NCI-H2081 (cell line): ENCODE data around the gene NRXN2.

ENCODE experiments used
- DNase-seq, 2 experiments: peaks; one replicate each; lab custom pipeline; 2025; lab: John Stamatoyannopoulos, UW

The NRXN2 gene

DNA sequence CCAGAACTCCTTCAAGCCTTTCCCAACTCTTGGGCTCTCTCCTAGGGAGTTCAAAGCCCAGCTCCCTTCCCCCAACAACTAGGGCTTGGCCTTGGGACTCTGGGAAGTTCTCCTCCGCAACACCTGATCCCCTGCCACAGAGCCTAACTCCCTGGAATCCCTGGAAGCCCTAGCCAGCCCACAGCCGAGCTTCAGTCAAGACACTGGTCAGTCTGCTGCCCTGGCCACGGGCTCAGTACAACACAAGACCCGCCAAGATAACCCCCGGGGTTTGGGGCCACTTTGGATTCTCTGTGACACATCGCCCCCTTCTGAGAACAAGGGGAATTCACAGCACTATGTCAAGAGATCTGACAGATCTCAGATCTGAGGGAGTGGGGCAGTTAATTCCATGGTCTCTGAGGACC is 73.7 kb downstream of the NRXN2 start:
- no peak for DNase-seq

DNA sequence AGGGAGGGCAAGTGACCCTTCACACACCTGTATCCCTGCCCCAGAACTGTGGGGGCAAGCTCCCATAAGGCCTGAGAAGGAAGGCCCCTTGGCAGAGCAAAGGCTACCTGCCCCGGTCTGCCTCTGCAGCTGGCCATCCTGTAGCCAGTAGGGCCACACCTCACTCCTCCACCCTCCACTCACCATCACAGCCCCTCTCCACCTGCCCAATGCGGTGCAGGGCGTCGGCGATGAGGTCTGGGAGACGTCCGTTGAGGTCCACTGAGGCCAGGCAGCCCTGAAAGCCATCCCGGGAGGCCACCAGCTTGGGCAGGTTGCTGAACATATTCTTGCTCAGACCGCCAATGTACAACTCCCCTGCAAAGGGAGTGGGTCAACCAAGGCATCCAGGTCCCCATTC is 74.4 kb downstream of the NRXN2 start:
- DNase-seq: no peak

DNA sequence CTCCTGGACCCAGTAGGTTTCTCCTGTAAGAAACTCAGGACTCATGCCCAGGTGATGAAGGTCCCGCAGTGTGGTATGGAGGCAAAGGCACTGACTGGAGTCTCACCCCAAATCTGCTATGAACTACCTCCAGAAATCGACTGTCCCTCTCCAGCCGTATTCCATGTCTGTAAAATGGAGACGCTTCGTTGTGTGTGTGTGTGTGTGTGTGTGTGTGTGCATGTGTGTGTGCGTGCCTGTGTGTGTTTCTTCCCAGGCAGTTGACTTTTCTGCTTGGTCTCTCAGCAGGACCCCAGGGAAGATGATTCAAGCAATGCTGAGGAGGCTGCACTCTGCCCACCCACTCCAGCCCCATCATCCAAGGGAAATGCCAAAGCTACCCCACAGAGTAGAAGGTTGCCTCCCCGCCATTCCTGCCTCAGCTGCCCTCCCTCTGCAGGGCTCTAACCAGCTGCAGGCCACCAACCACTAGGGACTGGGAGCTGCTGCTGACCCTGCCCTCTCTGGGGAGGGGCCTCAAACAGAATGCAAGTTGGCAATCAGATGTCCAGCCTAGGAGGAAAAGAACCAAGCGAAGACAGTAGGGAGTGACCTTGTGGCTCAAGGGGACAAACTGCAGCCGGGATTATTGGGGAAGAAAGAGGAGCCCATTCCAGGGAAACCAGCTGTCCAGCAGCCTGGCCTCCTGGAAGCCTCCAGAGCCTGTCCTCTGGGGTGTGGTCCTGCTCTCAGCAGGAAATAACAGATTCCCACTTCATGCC is 75.8 kb downstream of the NRXN2 start:
- DNase-seq: no peak

DNA sequence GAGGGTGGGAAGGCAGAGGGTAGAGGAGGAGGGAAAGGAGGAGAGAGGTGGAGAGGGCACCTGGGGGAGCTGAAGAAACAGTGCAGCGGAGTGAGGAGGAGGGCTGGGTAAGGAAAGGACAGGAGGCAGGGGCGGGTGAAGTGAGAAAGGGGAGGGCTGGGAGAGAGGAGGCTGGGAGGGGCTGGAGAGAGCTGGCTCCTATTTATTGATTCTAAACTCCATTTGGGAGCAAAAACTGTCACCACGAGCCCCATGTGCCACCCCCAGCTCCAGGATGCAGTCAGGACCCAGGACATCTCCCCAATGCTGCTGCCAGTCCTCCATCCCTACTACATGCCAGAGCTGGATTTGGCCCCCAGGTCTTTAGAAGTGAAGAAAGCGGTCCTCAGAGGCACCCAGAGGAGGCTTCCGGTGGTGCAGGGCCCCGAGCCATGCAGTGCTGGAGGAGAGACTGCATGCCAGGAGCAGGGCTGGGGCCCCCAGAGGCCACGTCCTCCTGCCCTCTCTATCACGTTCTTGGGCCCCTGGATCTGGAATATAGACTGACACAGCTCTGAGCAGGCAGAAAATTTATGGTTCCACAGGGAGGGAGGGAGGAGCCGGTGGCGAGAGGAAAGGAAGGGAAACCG is 78.2 kb downstream of the NRXN2 start:
- no peak for DNase-seq

DNA sequence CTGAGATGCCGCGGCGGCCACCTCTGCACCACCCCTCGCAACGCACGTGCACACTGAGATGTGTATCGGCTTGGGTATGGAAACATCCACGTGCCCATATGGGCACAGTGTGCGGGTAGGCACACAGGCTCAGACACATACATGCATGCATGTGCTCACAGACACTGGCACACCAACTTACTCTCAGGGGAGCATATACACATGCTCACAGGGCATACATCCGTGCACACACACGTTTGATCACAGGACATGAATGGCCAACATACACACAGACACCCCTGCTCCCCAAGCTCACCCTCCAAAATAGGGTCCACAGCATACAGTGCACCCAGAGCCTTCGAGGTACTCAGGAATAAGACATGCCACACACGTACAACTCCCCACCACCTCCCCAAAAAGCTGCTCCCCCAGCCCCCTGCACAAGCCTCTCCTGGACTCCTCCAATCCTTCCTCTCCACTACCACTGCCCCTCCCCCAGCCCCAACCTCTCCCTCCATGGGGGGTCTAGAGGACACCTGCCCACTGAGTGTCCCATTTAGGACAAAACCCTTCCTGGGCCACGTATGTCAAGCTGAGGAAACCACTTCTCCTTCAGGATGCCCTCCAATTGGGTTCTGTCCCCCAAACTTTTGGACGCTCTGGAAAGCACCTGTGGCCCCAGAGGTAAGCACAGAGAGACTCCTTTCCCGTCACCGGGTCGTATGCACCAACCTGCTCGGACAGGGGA is 78.9 kb downstream of the NRXN2 start:
- DNase-seq: no peak

DNA sequence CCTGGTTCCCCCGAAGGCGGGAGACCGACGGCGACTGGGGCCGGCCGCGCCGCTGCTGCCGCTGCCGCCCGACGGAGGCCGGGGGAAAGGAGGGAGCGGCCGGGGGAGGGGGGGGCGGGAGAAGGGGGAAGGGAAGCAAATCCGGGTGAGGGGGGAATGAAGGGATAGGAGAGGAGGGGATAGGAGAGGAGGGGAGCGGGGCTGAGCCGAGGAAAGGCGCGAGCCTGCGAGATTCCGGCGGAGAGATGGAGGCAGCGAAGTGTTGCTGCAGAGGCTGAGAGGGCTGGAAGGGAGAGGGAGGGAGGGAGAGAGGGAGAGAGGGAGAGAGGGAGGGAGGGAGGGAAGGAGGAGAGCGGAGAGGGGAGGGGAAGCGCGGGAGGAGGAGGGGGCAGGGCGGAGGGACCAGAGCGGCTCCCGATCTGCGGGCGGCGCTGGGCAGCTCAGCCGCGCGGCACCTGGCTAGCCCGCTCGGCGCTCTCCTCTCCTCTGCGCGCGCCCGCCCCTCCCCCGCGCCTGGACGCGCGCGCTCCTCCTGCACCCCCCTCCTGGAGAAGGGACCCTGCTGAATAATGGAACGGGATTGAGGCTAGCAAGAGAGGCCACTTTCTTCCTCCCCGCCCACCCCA is 79.6 kb downstream of the NRXN2 start:
- no peak for DNase-seq

DNA sequence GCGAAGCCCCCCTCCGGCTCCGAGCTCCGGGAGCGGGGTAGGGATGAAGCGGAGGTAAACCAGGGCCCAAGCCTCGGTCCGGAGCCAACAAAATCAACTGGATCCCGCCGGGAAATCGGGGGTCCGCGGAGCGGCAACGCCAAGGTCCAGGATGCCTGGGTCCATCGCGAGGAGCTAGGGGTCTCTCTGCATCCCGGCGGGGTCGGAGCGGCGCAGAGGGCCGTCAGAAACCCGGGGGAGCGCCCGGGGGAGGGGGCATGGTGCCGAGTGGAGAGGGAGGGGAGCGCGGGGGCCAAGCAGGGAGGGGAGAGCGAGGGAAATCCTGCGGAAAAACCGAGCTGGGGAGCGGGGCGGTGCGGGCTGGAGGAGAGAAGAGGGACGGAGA is 80.1 kb downstream of the NRXN2 start:
- DNase-seq: no peak

DNA sequence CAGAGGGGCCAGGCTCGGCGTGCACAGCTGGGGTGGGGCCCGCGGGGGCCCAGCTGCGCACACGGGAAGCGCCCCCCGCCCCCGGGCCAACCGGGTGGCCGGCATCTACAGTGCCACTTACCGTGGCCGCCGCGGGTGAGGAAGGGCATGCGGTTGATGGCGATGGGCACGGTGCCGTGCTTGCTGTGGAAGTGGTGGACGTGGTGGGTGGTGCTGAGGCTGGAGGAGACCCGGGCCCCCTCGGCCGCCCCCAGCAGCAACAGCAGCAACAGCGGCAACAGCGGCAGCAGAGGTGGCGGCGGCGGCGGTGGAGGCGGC is 80.6 kb downstream of the NRXN2 start:
- no peak for DNase-seq

DNA sequence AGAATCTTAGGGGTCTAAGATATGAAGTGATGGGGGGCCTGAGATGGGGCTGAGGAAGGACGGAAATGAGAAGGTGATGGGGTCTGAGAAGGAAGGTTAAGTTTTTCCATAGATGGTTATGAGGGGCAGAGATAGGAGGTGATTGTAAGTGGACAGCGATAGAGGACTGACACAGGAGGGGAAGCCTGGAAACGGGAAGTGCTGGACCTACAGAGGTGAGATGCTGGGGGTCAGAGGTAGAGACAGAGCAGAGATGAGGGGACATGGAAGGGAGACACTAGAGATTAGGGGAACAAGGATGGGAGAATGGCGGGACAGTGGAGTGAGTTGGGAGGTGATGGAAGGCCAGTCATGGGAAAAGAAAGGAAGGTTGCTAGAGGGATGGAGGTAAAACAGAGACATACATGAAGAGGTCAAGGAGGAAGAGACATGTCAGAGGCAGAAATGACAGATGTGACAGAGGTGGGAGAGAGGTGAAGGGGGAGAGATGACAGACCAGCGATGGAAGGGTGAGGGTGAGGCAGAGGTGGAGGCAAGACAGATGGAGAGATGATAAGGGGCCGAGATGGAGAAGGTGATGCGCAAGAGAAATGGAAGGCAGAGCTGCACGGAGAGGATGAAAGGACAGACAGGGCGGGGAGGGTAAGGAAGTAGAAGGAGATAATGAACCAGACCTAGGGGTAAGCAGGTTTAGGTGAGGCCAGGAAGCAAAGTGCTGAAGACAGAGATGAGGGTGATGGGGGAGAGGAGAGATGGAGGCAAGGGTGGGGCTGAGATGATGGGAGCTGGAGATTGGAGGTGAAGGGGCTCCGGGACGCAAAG is 81.2 kb downstream of the NRXN2 start:
- no peak for DNase-seq

DNA sequence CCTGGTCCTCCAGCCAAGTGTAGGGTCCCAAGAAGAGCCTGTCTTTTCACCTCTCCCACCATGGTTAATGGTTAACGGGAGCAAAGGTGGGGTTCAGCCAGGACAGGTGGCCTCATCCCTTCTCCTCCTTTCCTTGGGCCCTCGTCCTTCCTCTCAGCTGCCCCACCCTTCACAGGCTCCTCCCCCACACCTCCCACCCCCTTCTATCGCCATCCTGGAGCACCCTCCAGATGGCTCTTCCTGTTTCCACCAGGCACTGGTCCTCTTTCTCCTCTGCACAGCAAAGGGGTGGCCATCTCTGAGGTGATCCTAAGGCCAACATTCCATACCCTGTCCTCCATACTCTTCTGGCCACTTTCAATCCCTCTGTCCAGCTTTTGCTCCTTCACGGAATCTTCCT is 83.1 kb downstream of the NRXN2 start:
- DNase-seq: no peak

DNA sequence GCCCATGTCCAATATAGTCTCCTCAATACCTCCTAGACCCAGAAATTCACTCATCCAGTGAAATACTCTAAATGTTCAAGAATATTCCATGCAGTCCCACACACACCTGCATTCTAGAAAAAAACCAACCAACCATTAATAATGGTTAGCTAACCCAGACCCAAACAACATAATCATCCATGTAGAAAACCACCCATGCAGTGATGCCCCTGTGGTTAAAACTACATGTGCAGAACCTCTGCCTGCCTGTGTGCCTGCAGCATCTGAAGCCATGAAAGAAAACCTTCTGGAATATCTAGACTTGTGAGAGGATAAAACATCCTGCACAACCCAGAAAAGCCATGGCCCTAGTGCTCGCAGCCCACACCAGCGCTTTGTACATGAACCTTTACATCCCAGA is 84.2 kb downstream of the NRXN2 start:
- DNase-seq: no peak

DNA sequence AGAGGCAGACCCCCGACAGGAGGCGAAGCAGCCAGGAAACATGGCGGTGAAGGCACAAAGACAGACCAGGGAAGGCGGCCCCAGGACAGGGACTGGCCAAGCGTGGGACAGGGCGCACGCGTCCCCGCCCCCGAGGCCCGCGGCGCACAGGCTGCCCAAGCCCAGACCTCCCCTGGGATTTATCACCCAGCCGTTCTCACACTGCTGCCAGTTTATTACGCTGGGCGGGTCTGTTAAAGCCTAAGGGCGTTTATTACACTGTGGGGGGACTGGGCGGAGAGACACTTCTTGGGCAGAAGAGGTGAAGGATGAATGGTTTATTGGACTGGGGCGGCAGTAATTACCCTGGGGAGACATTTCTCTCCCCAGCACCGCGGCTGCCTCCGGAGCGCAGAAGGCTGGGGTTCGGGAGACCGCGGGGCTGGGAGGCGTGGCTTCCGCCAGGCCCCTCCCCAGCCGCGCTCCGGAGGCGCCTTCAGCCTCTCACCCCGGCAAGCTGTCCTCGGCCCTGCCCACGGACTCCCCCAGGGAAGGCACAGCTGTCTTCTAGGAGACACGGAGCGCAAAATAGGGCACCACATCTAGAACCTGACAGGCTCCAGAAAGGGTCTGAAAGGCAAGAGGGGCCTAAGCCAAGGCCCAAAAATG is 84.9 kb downstream of the NRXN2 start:
- DNase-seq: peak in 1 of 2 experiments; percentile 36

DNA sequence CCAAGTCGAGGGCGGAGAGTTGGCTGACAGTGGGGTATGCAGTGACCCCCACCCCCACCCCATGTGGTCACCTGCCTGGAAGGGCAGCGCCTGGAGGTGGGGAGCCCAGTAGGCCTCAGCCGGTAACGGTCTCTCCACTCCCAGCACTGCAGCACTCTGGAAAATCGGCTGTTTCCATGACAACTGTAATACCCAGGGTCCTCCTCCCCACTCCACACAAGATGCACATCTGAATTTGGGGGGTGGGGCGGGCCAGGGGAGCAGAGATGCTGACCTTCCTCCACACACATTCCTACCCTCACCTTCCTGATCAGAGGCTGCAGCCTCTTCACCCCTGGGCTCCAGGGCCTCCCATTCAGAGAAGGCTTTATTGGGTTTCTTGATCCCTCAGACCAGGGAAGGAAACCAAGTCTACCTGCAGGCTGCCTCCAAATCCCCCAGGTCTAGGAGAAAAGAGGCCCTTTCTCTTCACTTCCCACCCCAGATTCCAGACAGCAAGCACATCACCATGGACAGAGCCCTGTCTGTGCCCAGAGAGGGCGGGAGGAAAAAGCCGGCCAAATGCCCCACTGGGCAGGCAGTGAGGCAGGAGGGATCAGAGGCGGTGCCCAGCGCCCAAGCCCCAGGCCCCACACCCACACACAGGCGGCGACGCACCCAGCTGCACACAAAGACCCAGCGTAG is 85.5 kb downstream of the NRXN2 start:
- no peak for DNase-seq

DNA sequence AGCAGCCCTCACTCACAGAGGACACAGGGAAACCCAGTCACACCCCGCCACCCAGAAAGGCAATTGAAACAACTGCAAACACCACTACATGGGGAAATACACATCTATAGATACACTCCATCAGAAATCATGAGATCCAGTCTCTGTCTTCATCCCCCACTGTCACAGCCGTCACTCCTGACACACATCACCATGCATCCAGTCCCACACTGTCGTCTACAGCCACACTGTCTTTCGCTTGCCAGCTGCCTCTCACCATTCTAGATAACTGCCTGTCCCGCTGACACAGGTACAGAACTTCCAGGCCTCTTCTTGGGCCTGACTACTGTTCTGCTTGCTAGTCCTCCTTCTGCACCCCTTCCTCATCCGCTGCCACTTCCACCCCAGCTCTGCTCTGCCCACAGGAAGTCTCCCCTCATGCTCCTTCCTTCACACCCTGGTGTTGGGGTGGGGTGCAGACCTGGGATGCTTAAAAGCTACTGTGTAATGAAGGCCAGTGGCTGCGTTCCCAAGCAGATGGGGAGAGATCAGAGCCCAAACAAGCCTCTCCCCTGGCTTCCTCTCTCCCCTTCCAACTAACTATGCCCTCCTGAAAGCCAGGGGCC is 89.3 kb downstream of the NRXN2 start:
- no peak for DNase-seq

DNA sequence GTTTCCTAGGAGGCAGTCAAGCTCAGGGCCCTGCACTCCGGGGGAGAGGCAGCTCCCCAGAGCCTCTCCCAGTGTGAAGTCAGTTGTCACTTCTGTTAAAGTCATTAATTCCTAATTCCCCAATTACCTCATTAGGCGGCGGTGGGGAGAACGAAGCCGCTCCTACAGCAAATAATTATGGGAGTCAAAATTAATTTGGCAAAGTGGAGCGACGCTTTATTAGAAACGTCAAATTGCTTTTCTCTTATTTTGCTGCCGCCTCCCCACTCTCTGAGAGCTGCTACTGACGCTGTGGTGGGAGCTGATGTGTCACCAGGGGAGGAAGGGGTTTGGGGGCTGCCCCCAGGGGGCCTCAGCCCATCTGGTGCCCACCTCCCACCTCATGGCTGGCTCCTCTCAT is 90.3 kb downstream of the NRXN2 start:
- no peak for DNase-seq

DNA sequence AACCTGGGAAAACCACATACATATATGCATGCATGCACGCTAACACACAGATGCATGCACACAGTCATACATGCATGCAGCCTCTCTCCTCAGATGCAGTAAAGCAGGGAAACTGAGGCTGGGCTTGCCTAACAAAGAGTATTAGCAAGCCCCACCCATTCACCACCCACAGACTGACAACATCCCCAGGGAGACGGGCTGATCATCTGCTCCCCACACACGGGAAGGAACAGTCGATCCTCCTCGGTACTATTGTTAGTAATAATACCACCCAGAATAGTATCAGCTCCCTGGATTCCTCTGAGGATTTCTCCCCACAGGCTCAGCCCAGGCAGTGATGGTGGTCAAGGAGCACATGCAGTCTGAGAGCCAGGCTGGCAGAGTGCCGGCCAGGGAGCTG is 90.8 kb downstream of the NRXN2 start:
- no peak for DNase-seq

DNA sequence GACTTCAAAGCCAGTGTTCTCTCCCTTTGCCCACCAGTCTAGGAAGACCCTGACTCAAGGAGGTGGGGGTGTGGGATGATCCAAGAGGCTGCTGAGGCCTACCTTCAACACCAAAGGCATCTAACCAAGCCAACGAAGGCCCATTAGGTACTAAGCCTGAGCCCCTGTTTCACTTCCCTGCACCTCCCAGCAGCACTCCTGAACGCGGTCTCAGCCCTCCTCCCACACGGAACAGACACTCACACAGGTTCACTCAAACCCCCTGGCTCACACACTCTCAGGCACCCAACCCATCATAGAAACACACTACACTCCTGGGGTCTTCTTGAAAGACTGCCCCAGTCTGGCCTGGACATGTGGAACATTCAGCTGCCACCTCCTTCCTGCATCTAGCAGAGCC is 91.3 kb downstream of the NRXN2 start:
- no peak for DNase-seq

DNA sequence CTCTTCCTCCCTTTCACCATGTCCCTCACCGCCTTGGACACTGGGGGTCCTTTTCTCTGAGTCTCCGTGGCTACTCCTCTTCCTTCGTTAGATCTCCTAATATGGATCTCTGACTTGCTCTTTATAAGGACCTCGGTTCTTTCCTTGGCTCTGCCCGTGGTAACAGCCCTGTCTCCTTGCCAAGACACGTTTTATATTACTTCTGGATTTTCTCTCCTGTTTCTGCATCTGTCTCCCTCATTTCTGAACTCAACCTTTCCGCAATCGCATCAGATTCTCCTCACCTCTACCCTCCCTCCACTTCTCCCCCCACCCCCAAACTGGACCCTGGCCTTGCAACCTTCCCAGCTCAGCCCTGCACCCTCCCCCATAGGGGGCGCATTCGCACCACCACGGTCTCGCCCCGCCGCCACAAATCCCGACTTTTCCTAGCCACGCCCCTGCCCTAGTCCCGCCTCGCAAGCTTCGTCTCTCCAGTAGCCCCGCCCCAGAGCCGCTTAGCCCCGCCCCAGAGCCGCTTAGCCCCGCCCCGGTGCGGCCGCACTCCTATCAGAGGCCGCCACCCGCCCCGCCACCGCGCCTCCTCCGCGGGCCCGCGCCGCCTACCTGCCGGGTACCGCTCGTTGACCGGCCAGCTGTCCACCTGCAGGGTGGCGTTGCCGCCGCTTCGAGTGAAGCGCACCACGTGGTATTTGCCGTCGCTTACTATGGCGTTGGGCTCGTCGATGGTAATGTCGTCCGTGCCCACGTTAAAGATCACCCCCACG is 93.0 kb downstream of the NRXN2 start:
- DNase-seq: no peak

DNA sequence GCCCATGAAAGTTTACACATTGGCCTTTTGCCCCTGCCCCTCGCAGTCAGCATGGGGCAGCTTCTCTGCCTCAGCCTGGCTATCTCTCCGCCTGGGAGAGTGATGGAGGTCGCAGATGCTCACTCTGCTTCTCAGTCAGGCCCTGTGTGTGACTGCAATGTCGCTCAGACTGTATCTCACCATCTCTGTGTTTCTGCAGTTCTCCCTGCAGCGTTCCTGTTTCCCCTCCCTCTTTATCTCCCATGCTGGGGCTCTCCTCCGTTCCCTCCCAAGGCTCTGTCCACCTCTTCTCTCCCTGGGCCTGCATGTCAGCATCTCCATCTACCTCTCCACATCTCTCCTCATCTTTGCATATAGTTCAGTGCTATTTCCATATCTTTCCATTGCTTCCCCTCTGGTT is 93.9 kb downstream of the NRXN2 start:
- DNase-seq: no peak

DNA sequence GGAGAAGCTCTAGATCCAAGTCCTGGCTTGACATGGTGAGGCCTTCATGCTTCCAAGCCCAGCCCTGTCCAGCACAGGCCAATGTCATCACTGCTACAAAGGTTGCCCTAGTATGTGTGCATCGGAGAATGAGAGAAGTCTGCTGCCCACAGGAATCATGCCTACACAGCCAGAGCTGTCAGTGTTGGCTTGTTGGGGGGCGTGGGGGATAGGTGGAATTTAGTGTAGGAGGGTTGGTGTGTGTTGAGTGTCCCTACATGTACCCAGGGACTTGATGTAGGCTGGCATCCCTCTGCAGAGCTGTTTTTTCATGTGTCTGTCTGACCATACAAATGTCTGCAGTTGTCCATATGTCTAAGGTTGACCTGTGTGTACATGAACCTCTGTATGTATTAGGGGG is 94.4 kb downstream of the NRXN2 start:
- no peak for DNase-seq
